ENCODE data around the gene DSC1.

DNA sequence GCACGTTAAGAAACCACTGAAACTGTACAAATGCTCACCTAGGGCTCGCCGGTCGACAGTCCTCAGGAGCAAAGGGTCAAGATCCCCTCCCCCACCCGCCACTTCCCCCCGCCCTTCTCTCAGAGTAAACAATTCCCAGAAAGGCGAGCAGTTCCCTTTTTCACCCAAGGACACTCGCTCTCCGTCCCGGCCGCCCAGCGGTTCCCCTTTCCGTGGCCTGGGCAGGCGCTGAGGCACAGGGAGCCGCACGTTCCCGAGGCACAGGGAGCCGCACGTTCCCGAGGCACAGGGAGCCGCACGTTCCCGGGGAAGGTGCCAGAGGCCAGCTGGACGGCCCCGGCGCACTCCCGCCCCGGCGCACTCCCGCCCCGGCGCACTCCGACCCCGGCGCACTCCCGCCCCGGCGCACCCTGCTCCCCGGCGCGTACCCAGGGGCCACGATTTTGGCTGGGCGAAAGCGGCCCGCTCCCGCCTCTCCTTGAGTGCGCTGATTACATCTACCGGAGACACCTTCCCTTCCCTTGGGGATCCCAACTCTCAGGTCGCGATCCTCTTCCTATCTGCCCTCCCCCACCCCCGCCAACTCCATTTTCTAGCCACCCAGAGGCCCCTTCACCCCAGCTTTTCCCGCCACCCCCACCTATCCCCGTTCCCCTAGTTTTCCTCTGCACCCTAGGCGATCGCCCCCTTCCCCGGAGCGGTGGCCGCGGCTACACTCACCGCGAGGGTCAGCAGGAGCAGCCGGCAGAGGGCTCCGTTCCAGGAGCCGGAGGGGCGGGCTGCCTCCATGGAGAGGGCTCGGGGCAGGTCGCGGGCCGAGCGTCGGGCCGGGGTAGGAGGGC, 61.3 kb downstream of the DSC1 start:
- TF ChIP-seq, protein P1, sequence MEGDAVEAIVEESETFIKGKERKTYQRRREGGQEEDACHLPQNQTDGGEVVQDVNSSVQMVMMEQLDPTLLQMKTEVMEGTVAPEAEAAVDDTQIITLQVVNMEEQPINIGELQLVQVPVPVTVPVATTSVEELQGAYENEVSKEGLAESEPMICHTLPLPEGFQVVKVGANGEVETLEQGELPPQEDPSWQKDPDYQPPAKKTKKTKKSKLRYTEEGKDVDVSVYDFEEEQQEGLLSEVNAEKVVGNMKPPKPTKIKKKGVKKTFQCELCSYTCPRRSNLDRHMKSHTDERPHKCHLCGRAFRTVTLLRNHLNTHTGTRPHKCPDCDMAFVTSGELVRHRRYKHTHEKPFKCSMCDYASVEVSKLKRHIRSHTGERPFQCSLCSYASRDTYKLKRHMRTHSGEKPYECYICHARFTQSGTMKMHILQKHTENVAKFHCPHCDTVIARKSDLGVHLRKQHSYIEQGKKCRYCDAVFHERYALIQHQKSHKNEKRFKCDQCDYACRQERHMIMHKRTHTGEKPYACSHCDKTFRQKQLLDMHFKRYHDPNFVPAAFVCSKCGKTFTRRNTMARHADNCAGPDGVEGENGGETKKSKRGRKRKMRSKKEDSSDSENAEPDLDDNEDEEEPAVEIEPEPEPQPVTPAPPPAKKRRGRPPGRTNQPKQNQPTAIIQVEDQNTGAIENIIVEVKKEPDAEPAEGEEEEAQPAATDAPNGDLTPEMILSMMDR (IDR thresholded peaks at IDR 0.05; ENCODE audit: low read depth, low read length), result no peak
- TF ChIP-seq POLR2A (IDR thresholded peaks at IDR 0.05; ENCODE audit: extremely low read depth, insufficient read length), result no peak
- TF ChIP-seq, protein P2, sequence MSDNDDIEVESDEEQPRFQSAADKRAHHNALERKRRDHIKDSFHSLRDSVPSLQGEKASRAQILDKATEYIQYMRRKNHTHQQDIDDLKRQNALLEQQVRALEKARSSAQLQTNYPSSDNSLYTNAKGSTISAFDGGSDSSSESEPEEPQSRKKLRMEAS (IDR thresholded peaks at IDR 0.05; ENCODE audit: low read depth, low read length), result no peak

All from NB4 (cell line).